ENCODE data around the gene OXLD1. TPM values are rescaled to one million over a fixed set of nuclear protein-coding genes. Genes with fewer than 3 reads are reported as not detected.

Gene OXLD1
- total and polyA plus RNA-seq, 12 donors, result 3.7 to 166 (median 51.5) TPM

GRCh38 chr17:81662002-81662401, 4.4 kb downstream of the OXLD1 start:
- TF ChIP-seq CTCF (IDR thresholded peaks at IDR 0.05), result no peak
- no peak for TF ChIP-seq POLR2A (IDR thresholded peaks at IDR 0.05)
- Histone ChIP-seq H3K9me3 (replicated peaks in 1 of 3) (no peaks in the 10 kb centered on the region), H3K27ac (no peak overlapping the region), H3K27me3 (no peaks in the 10 kb centered on the region), H3K36me3 (replicated peaks in 1 of 2) (peaks cover 0 to 9% of the 10 kb centered on the region in 2 donors), H3K4me1 (replicated peaks in 1 of 2) (peaks cover 8 to 12% of the 10 kb centered on the region in 2 donors), H3K4me3 (no peak overlapping the region)
- 89 to 96% (median 92%) methylated on average over 4 of the region's 4 CpGs for WGBS, 4 donors
- DNase-seq, result no peak
- intact Hi-C loops (cut with DNase I), result no loop called here

- no peak overlapping the region for H3K27ac ChIP-seq
- H3K27me3 ChIP-seq, result no peaks in the 10 kb centered on the region
- H3K4me1 ChIP-seq (replicated peaks in 1 of 2), result peaks cover 3 to 5% of the 10 kb centered on the region in 2 donors
- TF ChIP-seq CTCF (IDR thresholded peaks at IDR 0.05), result no peak
- intact Hi-C loops (cut with DNase I), result no loop called here
- no peaks in the 10 kb centered on the region for H3K9me3 ChIP-seq (replicated peaks in 1 of 3)
- 88 to 94% (median 91%) methylated on average over 9 of the region's 9 CpGs for WGBS, 4 donors
- H3K36me3 ChIP-seq (replicated peaks in 1 of 2), result peaks cover 0 to 9% of the 10 kb centered on the region in 2 donors
- H3K4me3 ChIP-seq, result no peak overlapping the region
- no peak for DNase-seq
These were observed 6.0 kb downstream of the OXLD1 start for GRCh38 chr17:81660441-81660840.

- intact Hi-C loops (cut with DNase I), result no loop called here
- Histone ChIP-seq H3K36me3 (replicated peaks in 1 of 2) (no peaks in the 10 kb centered on the region), H3K4me3 (no peak overlapping the region), H3K4me1 (replicated peaks in 1 of 2) (no peaks in the 10 kb centered on the region), H3K27me3 (no peaks in the 10 kb centered on the region), H3K9me3 (replicated peaks in 1 of 3) (no peaks in the 10 kb centered on the region), H3K27ac (no peak overlapping the region)
- whole genome bisulfite sequencing, 4 donors, result 46 to 65% (median 51%) methylated on average over 5 of the region's 5 CpGs
- TF ChIP-seq POLR2A (IDR thresholded peaks at IDR 0.05) (no peak), CTCF (IDR thresholded peaks at IDR 0.05) (no peak)
- peak in 2 of 7 donors; percentile 41 to 49 for DNase-seq
These were observed 7.4 kb downstream of the OXLD1 start for GRCh38 chr17:81659038-81659437.

- Histone ChIP-seq H3K9me3 (replicated peaks in 1 of 3) (no peaks in the 10 kb centered on the region), H3K27ac (no peak overlapping the region), H3K4me1 (replicated peaks in 1 of 2) (no peaks in the 10 kb centered on the region), H3K36me3 (replicated peaks in 1 of 2) (no peaks in the 10 kb centered on the region), H3K4me3 (no peak overlapping the region), H3K27me3 (no peaks in the 10 kb centered on the region)
- WGBS, 4 donors, result 33 to 64% (median 58%) methylated on average over 4 of the region's 4 CpGs
- no peak for TF ChIP-seq POLR2A (IDR thresholded peaks at IDR 0.05)
- TF ChIP-seq CTCF (IDR thresholded peaks at IDR 0.05), result no peak
- no peak for DNase-seq
- intact Hi-C loops (cut with DNase I), result no loop called here
These were observed 9.6 kb downstream of the OXLD1 start for GRCh38 chr17:81656835-81657234.

Measured in adrenal gland (tissue), 12 donors.